Cardiac muscle cell (in vitro differentiated cells and primary cell): ENCODE measurements around the gene PEAR1. TPM values are rescaled to one million over a fixed set of nuclear protein-coding genes. Genes with fewer than 3 reads are reported as not detected.

Source experiments
- DNase-seq, 2 donors: peaks; one replicate each; pipeline versions ENCODE4 v3.0.0 to v3.0.0-alpha.2; 2010 to 2017; ENCODE audit warnings: low read depth in 1 of 2, low spot score in 1 of 2
- H3K27ac ChIP-seq: fragments of 200-600 bp; sonication (generic); 2 replicates; pipeline ENCODE4 v1.5.1; 2016
- H3K27me3 ChIP-seq: fragments of 200-600 bp; sonication (generic); 2 replicates; pipeline ENCODE4 v1.6.0; 2016; ENCODE audit warnings: control low read depth
- H3K36me3 ChIP-seq: fragments of 200-600 bp; sonication (generic); 2 replicates; pipeline ENCODE4 v1.5.1; 2016; ENCODE audit warnings: control low read depth
- H3K4me1 ChIP-seq: fragments of 200-600 bp; sonication (generic); 2 replicates; pipeline ENCODE4 v1.8.1; 2017; ENCODE audit warnings: low read depth, mild to moderate bottlenecking, mixed run types
- H3K4me3 ChIP-seq: fragments of 200-600 bp; sonication (generic); 2 replicates; pipeline ENCODE4 v1.5.1; 2016; ENCODE audit warnings: mild to moderate bottlenecking
- H3K9me3 ChIP-seq: fragments of 200-600 bp; sonication (generic); 2 replicates; pipeline ENCODE4 v1.5.1; 2017; ENCODE audit warnings: low read depth, mild to moderate bottlenecking, control low read depth
- polyA plus RNA-seq: library from polyadenylated mRNA; unstranded; fragments of >200 nt; fragmentation: Nextera tagmentation; extraction: Ambion mirVana; gene quantifications from 2 replicates; pipeline ENCODE4 v1.2.1, GENCODE V29; 2016
- total RNA-seq: library from RNA; depleted of rRNA; stranded (reverse); fragments of >200 nt; gene quantifications from 2 replicates; pipeline ENCODE4 v1.2.3, GENCODE V29; 2016
- TF ChIP-seq, protein P1 (sequence below): IDR thresholded peaks from 2 replicates; pipeline ENCODE4 v1.5.1; 2012; ENCODE audit warnings: low read depth, mild to moderate bottlenecking, low read length

The PEAR1 gene
- total and polyA plus RNA-seq, 2 experiments from 2014 or later: 0.57 to 1.1 TPM

DNA sequence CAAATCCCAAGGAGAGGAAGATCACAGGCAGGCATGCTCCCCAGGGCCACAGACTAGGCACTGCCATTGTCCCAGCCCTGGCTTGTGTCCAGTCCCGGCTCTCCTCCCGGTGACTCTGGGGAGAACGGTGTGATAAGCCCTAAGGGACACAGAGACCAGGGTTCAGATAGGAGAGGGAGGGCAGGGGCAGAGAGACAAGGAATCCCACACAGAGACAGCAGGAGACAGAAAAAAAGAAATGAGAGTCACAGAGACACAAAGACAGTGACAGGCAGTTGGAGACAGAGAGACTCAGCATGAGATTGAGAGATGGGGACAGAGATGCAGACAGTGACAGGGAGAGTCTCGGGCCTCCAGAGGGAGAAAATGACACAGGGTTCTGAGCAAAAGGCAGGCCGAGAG is 35.0 kb upstream of the PEAR1 start:
- peaks cover 53% of the 10 kb centered on the region for H3K27me3 ChIP-seq

GRCh38 chr1:156858959-156859522 is 34.5 kb upstream of the PEAR1 start, which contains the start of gene INSRR:
Gene INSRR, minus strand, starts transcription at chr1:156859117. Its CDS starts 496 bp downstream, at chr1:156858621.
- H3K4me3 ChIP-seq: peak within 1 kb of the TSS; percentile 17
- H3K36me3 ChIP-seq: no peaks in the 10 kb centered on the region
- peak in 1 of 2 donors; percentile 26 for DNase-seq
- no peak within 1 kb of the TSS for H3K27ac ChIP-seq
- H3K4me1 ChIP-seq: peaks cover 13% of the 10 kb centered on the region
- TF ChIP-seq, protein P1, sequence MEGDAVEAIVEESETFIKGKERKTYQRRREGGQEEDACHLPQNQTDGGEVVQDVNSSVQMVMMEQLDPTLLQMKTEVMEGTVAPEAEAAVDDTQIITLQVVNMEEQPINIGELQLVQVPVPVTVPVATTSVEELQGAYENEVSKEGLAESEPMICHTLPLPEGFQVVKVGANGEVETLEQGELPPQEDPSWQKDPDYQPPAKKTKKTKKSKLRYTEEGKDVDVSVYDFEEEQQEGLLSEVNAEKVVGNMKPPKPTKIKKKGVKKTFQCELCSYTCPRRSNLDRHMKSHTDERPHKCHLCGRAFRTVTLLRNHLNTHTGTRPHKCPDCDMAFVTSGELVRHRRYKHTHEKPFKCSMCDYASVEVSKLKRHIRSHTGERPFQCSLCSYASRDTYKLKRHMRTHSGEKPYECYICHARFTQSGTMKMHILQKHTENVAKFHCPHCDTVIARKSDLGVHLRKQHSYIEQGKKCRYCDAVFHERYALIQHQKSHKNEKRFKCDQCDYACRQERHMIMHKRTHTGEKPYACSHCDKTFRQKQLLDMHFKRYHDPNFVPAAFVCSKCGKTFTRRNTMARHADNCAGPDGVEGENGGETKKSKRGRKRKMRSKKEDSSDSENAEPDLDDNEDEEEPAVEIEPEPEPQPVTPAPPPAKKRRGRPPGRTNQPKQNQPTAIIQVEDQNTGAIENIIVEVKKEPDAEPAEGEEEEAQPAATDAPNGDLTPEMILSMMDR: no peak
- peaks cover 53% of the 10 kb centered on the region for H3K27me3 ChIP-seq
- no peaks in the 10 kb centered on the region for H3K9me3 ChIP-seq

More for the DNA sequence above, 35.0 kb upstream of the PEAR1 start:
- Histone ChIP-seq H3K4me3 (peak overlapping the region; percentile 17), H3K4me1 (peaks cover 13% of the 10 kb centered on the region), H3K36me3 (no peaks in the 10 kb centered on the region), H3K27ac (no peak overlapping the region), H3K9me3 (no peaks in the 10 kb centered on the region)
- TF ChIP-seq, protein P1: no peak
- no peak for DNase-seq

- DNase-seq: peak in 1 of 2 donors; percentile 32
- no peaks in the 10 kb centered on the region for H3K36me3 ChIP-seq
- H3K4me1 ChIP-seq: peaks cover 13% of the 10 kb centered on the region
Measured at GRCh38 chr1:156859523-156860112, 33.9 kb upstream of the PEAR1 start.

DNA sequence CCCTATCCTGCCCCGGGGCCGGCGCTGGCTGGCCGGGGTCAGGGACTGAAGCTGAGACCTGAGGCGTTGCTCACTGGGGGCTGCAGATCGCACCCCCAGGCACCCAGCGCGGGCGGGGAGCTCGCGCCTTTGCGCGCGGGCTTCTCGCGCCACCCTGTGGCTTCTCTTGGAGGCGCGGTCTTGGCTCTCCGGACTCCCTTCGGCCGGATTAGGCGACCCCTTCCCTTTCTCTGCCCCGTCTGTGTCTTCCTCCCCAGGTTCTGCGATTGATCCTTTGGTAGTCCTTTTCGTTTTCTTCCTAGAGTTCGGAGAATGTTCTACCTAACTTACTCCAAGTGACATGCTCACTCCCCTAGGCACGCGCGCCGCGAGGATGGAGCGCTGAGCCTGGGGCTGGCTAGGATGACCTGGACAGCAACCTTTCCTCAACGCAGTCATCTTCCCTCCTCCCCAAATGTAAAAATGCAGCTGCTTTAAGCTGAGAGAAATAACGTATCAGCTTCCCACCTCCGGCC is 33.3 kb upstream of the PEAR1 start:
- Histone ChIP-seq H3K9me3 (no peaks in the 10 kb centered on the region), H3K4me1 (peaks cover 13% of the 10 kb centered on the region), H3K36me3 (no peaks in the 10 kb centered on the region), H3K27ac (no peak overlapping the region), H3K4me3 (peak overlapping the region; percentile 17), H3K27me3 (peaks cover 51% of the 10 kb centered on the region)
- TF ChIP-seq, protein P1: peak; percentile 86
- peak; percentile 54 to 66 for DNase-seq

More at GRCh38 chr1:156859523-156860112, 33.9 kb upstream of the PEAR1 start:
- Histone ChIP-seq H3K9me3 (no peaks in the 10 kb centered on the region), H3K27me3 (peaks cover 52% of the 10 kb centered on the region), H3K27ac (no peak overlapping the region), H3K4me3 (peak overlapping the region; percentile 17)
- TF ChIP-seq, protein P1: no peak

DNA sequence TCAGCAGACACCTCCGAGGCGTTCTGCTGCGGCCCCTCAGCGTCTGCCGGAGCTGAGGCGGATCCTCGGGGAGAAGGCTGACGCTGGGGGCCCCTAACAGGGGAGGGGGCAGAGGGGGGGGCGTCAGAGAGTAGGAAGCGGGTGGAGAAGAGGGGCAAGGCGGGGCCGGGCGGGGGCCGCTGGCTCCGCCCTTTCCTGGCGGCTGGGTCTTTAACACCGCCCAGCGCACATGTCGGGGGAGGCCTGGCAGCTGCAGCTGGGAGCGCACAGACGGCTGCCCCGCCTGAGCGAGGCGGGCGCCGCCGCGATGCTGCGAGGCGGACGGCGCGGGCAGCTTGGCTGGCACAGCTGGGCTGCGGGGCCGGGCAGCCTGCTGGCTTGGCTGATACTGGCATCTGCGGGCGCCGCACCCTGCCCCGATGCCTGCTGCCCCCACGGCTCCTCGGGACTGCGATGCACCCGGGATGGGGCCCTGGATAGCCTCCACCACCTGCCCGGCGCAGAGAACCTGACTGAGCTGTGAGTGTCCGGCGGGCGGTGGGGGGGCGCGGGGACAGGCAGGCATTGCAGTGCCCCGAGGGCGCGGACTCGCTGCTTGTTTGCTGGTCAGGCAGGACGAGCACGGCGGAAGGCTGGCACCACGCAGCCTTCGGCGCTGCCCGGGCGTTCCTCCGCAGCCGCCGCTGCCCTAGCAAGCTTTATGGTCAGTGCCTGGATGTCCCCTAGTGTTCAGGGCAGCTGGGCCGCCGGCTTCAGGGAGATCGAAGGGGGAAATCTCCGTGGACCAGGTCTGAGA is 32.7 kb upstream of the PEAR1 start, which contains the start of gene NTRK1:
Gene NTRK1, plus strand, starts transcription at position 238 of the 796 bp plus-strand sequence. Its CDS starts 70 bp downstream, at position 308.
- TF ChIP-seq, protein P1: no peak
- Histone ChIP-seq H3K27ac (no peak within 1 kb of the TSS), H3K4me1 (peaks cover 13% of the 10 kb centered on the region), H3K4me3 (peak within 1 kb of the TSS; percentile 17), H3K9me3 (no peaks in the 10 kb centered on the region), H3K27me3 (peaks cover 51% of the 10 kb centered on the region), H3K36me3 (no peaks in the 10 kb centered on the region)
- DNase-seq: peak; percentile 36 to 55
